H1 (cell line): ENCODE measurements around the gene C10orf95. TPM values are rescaled to one million over a fixed set of nuclear protein-coding genes. Genes with fewer than 3 reads are reported as not detected.

ENCODE experiments used
- BRCA1 ChIP-seq: IDR thresholded peaks from 2 replicates; pipeline ENCODE4 v1.6.1; 2012; ENCODE audit warnings: low read depth, low read length, improper control_type of control experiment
- CHD7 ChIP-seq: fragments of 300-600 bp; sonication (generic); IDR thresholded peaks from 2 replicates; pipeline ENCODE4 v1.7.1; 2012; ENCODE audit warnings: low read length, moderate library complexity, mild to moderate bottlenecking, inconsistent platforms; ENCODE audit not compliant: insufficient replicate concordance
- JUN ChIP-seq: IDR thresholded peaks from 2 replicates; pipeline ENCODE4 v1.6.1; 2011; ENCODE audit warnings: low read depth, mild to moderate bottlenecking, improper control_type of control experiment, low read length
- polyA plus RNA-seq, 7 experiments: library from polyadenylated mRNA; depleted of rRNA in 3 of 7; stranded (reverse) in 5 of 7; unstranded in 2 of 7; fragments of >200 nt in 5 of 7; fragments of 200-250 nt in 2 of 7; gene quantifications; 1 replicate in 5 of 7; 2 replicates in 1 of 7; 4 replicates in 1 of 7; pipeline versions ENCODE4 v1.2.1 to v1.2.3, GENCODE V29; 2011 to 2013; ENCODE audit warnings: missing spikeins in 2 of 7, mixed read lengths in 2 of 7
- total RNA-seq: library from RNA; stranded (reverse); fragmentation: NEBNext Ultra II Directional; extraction: Animal tissue kit (Norgen Biotek cat#: 25700); gene quantifications from 2 replicates; pipeline ENCODE4 v1.2.1, GENCODE V29; 2021

C10orf95 gene
- total and polyA plus RNA-seq, 2 of the 8 experiments (the other 6 are each of a cell fraction or from before 2014, with no cell fraction given), result 0.34 to 0.48 TPM

DNA sequence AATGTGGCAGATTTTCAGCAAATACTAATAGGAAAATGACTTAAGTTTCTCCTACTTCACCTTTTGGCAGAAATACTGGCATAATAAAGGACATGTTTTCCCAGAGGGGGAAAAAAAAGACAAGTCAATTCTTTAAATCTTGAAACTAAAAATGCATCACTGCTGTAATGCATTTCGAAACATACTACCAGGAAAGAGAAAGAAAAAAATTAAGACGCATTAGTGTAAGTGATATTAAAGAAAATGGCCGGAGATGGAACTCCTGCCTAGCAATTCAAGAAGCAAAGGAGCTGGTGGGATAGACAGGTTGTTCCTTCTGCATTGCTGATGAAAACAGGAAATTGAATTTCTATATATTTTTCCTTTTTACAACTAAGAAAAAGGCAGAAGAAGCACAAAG lies 48.0 kb upstream of the C10orf95 start (continued):
- TF ChIP-seq CHD7 (no peak), JUN (no peak), BRCA1 (no peak)
